ENCODE measurements around the gene AK5. TPM values are rescaled to one million over a fixed set of nuclear protein-coding genes. Genes with fewer than 3 reads are reported as not detected.

Gene AK5
- total and polyA plus RNA-seq, 9 donors, result 0.45 to 3.5 (median 0.82) TPM; not detected in 2

- WGBS, 3 donors, result 75 to 81% (median 75%) methylated on average over 5 of the region's 5 CpGs
- H3K27me3 ChIP-seq, result no peaks in the 10 kb centered on the region
- DNase-seq, result no peak
- no peaks in the 10 kb centered on the region for H3K4me1 ChIP-seq (ENCODE audit: insufficient read depth)
- intact Hi-C loops (cut with DNase I), result no loop called here
- H3K4me3 ChIP-seq, result no peak overlapping the region
- TF ChIP-seq CTCF (IDR thresholded peaks at IDR 0.05) (no peak), EP300 (IDR thresholded peaks at IDR 0.05) (no peak), POLR2A (IDR thresholded peaks at IDR 0.05) (no peak)
- H3K9me3 ChIP-seq, result no peaks in the 10 kb centered on the region
- H3K36me3 ChIP-seq, result no peaks in the 10 kb centered on the region
- no peak overlapping the region for H3K27ac ChIP-seq
Measured at GRCh38 chr1:77275194-77275593, 6.6 kb upstream of the AK5 start.

DNA sequence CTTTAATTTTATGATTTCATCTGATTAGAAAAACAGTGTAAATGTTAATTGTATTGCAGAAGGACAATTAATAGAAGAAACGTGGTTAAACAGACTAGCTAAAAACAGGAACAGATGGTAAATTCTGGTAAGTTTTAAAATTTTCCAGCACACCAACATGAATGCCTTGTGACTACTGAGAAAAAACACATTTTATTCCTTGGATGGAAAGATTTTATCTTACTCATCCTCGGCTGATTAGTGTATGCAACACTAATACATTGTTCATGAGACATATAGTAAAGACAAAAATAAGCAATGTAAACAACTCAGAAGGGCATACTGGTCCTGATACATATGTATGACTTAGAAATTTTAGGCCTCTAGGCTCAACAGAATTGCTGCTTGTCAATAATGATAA is 4.9 kb upstream of the AK5 start:
- no peak for DNase-seq
- TF ChIP-seq CTCF (IDR thresholded peaks at IDR 0.05) (no peak), EP300 (IDR thresholded peaks at IDR 0.05) (no peak), POLR2A (IDR thresholded peaks at IDR 0.05) (no peak)
- no peaks in the 10 kb centered on the region for H3K9me3 ChIP-seq
- H3K4me1 ChIP-seq (ENCODE audit: insufficient read depth), result no peaks in the 10 kb centered on the region
- 57 to 71% (median 64%) methylated on average over 2 of the region's 2 CpGs for WGBS, 3 donors
- H3K27me3 ChIP-seq, result no peaks in the 10 kb centered on the region
- H3K36me3 ChIP-seq, result no peaks in the 10 kb centered on the region
- no peak overlapping the region for H3K27ac ChIP-seq
- intact Hi-C loops (cut with DNase I), result no loop called here
- no peak overlapping the region for H3K4me3 ChIP-seq

DNA sequence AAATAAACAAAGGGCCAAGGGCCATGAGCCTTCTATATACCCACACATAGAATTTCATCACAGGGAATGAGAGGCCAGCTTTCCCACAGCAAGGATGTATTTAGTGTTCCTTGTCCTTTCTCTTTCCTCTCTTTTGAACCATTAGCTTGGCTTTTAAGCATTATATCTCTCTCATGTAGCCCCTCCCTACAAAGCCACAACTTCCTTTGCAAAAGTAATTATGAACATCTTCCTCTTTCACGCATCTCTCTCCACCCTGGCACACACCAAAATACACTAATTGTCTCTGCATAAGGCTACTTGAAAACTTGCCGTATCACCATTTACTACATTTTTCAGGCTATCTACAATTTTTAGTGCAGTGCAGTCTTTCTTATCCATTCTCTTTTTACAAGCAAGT is 1.9 kb upstream of the AK5 start:
- H3K9me3 ChIP-seq, result no peaks in the 10 kb centered on the region
- no peak for TF ChIP-seq EP300 (IDR thresholded peaks at IDR 0.05)
- TF ChIP-seq POLR2A (IDR thresholded peaks at IDR 0.05), result no peak
- no peak for TF ChIP-seq CTCF (IDR thresholded peaks at IDR 0.05)
- no peak for DNase-seq
- WGBS, 3 donors, result 55 to 71% (median 64%) methylated on average over 2 of the region's 2 CpGs
- H3K36me3 ChIP-seq, result no peaks in the 10 kb centered on the region
- intact Hi-C loops (cut with DNase I), result no loop called here
- no peak overlapping the region for H3K4me3 ChIP-seq
- H3K27me3 ChIP-seq, result no peaks in the 10 kb centered on the region
- peaks cover 3% of the 10 kb centered on the region for H3K4me1 ChIP-seq (ENCODE audit: insufficient read depth)
- H3K27ac ChIP-seq, result no peak overlapping the region

GRCh38 chr1:77280962-77281361 is 857 bp upstream of the AK5 start:
- Histone ChIP-seq H3K27me3 (no peaks in the 10 kb centered on the region), H3K36me3 (no peaks in the 10 kb centered on the region), H3K4me1 (ENCODE audit: insufficient read depth) (peaks cover 3% of the 10 kb centered on the region), H3K9me3 (no peaks in the 10 kb centered on the region), H3K27ac (no peak overlapping the region), H3K4me3 (no peak overlapping the region)
- DNase-seq, result no peak
- WGBS, 3 donors, result 85 to 87% (median 86%) methylated on average over 4 of the region's 4 CpGs
- intact Hi-C loops (cut with DNase I), result no loop called here
- TF ChIP-seq EP300 (IDR thresholded peaks at IDR 0.05) (no peak), CTCF (IDR thresholded peaks at IDR 0.05) (no peak), POLR2A (IDR thresholded peaks at IDR 0.05) (no peak)

Data from ovary (tissue), 9 donors.